ENCODE results near the gene ANKRD11.
"Not testable (repeated sequence)": the region's sequence is repeated elsewhere in the genome, so short reads cannot be mapped to it uniquely, and the experiment has no call there.

ANKRD11 gene

DNA sequence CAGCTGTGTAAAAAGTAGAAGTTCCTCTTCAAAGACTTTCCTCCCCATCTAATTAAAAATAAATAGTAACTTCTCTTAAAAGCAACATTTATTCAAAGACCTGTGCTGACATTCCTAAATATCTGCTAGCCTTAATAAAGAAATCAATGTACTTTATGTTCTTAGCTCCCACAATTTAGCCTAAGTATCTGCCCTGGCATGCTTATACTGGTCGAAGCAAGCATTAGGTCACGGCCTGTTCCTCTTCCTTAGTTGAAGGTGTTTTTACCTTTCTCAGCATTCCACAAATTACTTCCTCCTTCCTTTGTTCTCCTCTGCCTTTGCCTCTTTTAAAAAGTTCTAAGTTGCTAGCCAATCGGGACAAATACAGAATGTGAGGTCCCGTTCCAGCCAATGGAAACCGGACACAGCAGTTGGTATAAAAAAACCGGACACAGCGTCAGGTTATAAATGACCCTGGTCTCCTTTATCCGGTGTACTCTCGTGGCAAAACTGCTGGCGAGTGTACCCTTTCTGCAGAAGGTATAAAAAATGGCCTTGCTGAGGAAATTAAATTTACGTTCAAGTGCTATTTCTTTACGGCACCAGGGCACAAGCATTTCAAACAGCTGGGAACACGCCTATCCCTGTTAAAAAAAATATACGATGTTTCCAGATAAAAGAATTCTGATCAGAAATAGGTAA is 127.7 kb downstream of the ANKRD11 start:
- not testable (repeated sequence) for DNase-seq

DNA sequence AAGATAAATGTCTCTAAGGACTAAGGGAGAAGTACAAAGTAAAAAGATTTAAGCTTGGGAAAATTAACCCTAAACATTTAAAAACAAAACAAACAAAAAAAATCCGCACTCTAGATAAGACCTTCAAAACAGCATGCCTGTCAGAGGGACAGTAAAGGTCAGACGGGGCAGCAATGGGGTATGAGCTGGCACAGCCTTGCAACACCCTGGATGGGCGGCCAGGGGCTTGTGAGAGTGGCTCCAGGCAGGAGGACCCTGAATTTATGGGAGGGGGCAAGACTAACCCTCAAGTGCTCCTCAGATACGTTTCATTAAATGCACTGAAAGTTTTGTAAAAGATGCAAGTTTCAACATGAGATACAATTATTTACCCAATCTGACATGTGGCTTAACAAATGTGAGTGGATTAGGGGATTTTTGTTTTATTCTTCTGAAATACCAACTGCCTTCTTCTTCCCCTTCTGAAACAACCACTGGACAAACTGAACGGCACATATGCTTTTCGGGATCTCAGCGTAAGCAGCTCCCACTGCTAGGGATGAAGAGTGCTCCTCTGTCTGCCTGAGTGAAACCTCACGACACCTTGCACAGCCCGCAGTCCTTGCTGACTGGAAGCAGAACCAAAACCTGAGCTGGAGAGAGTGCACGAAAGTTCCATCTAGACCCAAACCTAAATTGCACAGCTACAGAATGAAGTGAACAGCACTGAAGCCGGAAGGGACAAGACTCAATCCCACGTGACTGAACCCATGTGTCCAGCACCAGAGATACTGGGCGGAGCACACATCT is 128.4 kb downstream of the ANKRD11 start:
- peak; percentile 39 to 57 for DNase-seq

DNA sequence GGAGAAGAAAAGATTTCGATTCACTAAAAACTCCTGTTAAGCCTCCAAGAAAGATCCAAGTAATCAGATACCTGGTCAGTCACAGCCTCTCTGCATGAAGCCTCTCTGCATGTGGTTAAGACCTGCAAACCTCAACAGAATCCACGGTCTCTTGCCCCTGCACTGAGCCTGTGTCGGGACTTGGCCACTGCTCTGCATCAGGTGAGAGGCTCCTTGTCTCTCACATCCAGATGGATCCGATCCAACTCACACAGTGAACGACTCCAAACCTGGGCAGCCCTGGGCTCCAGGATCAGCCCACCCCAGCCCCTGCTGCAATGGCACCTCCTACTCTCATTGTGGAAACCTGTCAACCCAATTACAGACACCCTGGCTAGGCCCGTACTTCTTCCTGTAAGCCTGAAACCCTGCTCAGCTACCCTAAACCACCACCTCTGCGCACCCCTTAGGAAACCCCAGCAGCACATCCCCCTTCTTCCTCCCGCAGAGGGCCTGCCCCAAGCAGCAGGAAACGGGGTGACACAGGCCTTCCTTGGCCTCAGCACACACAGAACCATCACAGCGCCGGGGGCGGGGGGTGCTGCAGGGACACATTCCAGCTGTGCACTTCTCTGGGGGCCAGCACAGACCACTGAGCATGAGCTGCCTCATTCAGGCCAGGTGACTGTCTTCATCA is 129.5 kb downstream of the ANKRD11 start:
- DNase-seq: peak; percentile 75 to 83

DNA sequence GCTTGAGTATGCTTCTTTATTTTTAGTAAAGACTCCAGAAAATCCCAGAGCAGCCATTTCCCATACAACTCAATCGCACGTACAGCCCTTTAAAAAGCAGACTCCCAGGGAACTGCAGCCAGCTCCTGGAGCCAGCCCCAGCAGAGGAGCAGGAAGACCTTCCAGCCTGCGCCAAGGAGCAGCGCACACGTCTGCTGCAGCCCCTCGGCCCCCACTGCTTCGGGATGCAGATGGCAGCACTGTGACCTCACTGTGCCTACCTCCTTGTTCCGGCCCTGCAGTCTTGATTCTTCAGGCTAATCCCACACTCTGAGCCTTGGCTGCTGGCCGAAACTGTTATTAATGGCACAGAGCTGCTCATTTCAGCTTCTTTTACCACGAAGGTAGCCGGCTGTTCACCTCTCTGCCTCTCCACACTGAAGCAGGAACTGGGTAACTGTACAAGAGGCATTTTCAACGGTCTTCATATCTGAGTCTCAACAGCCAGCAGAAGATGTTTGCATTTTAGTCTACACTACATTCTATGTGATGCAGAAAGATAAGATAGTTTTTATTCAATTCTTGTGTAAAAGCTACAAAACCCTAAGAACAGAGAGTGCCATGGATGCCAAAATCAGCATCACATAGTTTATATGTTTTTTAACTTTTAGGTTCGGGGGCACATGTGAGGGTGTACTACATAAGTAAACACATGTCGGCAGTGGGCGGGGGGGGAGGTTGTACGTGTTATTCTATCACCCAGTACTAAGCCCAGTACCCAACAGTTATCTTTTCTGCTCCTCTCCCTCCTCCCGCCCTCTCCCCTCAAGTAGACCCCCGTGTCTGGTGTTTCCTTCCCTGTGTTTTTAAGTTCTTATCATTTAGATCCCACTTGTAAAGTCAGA is 130.9 kb downstream of the ANKRD11 start:
- DNase-seq: no peak

DNA sequence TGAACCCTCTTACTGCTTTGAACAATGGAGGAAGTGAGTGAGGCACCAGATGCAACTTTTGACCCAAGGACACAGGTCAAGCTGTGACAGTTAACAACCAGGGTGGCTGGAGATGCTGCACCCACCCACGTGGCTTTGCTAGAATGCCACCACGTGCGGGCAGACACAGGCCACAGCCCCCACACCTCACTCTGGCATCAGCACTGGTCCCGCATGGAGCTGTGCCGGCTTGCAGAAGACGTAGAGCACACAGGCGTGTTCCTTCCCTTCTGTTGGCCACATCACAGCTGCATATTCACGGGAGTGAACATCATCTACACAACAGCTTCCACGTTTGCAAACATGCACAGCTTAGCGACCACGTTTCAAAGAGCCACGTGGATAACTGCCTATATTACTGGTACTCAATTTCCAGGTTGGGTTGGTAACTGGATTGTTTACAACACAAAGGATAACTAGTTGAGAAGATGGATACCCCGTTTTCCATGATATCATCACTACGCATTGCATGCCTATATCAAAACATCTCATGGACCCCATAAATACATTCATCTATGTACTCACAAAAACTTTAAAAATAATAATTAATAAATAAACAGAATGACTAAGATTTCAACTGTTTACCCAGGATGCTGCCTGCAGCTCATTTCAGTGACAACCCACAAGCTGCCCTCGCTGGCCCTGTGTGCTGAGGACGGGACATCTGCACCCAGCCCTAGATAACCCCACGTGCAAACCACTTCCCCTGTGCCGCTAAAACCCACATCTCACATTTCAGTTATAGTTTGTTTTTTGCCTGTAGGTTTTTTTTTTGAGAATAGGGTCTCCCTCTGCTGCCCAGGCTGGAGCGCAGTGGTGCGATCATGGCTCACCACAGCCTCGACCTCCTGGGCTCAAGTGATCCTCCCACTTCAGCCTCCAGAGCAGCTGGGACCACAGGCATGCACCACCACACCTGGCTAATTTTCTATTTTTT is 132.0 kb downstream of the ANKRD11 start:
- DNase-seq: no peak

DNA sequence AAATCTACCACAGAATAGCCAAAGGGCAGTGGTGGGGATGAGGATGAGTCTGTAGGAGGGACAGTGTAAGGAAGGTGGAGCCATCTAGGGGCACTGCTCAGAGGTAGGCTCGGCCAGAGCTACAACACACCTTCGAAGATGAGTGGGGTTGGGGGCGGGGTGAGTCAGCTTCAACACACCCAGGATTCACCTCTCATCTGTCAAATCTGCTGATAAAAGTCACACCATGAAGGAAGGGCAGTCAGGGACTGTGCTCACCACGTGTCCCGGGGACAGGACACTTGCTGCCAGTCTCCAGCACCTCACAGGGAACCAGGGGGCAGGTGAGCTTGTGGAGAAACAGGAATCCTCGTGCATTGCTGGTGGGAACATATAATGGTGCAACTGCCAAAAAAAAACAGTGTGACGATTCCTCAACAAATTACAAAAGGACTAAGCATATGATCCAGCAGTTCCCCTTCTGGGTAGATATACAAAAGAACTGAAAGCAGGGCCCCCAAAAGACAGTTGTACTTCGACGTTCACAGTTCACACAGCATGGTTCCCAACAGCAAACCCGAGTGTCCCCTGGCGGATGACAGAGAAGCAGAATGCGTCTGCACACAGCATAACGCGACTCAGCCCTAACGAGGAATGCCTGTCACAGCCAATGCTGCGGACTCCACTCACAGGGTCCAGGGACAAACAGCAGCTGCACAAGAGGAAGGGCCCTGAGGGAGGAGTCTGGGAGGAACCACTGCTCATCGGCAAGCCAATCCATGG is 133.1 kb downstream of the ANKRD11 start:
- DNase-seq: peak; percentile 71 to 78

DNA sequence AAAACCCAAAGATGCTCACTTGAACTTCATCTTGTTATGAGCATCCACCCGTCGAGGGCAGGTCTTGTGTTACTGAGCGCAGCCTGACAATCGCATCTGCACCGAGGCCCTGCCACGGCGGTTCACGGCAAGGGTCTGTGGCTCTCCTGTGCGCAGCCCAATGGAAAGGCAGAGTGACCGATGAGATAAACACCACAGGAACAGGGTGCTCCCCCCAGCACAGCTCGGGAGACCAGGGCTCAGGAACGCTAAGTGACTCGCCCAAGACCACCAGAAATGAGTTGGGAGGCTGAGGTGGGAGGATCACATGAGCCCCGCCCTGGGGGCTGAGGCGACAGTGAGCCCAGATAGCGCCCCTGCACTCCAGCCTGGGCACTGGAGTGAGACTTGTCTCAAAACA is 134.7 kb downstream of the ANKRD11 start:
- DNase-seq: no peak

DNA sequence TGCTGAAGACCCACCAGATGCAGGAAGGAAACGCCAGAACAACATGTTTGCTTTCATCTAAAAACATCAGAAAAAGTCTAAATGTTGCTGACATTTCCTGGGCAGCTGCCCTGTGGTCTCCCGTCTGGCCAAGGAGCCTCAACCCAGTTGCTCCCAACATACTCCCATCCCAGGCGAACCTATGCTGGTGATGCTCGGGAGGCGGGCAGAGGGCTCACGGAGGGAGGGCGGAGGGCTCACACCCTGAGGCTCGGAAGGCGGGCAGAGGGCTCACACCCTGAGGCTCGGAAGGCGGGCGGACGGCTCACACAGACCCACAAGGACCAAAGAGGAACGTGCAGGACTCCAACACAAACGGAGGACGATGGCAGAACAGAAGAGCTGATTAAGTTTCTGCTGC is 135.4 kb downstream of the ANKRD11 start:
- DNase-seq: no peak

DNA sequence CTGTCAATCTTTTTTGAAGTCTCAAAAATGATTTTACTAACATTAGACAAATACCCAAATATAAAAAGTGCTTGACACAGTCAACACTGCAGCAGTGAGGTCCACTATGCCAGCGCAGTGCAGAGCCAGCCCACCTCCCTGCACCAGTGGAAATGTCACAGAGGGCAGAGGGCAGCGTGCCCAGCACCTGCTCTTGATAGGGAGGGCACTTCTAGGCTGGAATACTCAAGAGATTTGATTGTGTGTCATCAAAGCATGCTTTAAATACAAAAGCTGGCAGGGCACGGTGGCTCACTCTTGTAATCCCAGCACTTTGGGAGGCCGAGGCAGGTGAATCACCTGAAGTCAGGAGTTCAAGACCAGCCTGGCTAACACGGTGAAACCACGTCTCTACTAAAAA is 136.0 kb downstream of the ANKRD11 start:
- DNase-seq: no peak

DNA sequence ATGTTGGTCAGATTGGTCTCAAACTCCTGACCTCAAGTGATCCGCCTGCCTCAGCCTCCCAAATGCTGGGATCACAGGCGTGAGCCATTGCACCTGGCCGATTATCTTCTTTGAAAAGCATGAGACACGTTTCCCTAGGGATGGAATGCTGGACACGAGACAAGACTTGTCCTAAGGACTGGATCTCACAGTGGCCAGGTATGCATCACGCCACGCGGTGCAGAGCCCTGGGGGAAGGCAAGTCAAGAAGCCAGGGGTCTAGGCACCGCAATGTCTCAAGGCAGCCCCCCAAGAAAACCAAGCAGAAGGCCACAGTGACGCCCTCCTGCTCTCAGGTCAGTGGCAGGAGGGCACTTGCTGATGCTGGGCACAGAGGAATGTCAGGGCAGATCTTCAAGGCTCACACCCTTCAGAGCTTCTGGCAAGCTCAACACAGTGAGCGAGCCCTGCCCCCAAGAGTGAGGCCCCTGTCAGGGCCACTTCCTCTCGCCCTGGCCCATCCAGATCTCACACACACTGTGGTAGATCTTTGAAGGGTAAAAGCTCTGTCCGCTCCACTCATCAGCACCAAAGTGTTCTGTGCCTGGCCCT is 138.2 kb downstream of the ANKRD11 start:
- no peak for DNase-seq

DNA sequence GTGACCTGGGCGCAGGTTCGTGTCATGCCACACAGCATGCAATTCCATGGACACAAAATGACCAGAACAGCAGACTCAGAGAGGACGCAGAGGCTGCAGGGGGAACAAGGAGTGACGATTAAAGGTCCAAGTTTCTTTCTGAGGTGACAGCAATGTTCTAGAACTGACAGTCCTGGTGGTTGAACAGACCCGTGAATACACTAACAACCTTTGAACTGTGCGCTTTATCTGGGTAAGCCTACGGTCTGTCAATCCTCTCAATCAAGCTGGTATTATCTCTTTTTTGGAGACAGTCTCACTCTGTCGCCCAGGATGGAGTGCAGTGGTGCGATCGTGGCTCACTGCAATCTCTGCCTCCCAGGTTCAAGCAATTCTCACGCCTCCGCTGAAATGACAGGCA is 138.7 kb downstream of the ANKRD11 start:
- no peak for DNase-seq

DNA sequence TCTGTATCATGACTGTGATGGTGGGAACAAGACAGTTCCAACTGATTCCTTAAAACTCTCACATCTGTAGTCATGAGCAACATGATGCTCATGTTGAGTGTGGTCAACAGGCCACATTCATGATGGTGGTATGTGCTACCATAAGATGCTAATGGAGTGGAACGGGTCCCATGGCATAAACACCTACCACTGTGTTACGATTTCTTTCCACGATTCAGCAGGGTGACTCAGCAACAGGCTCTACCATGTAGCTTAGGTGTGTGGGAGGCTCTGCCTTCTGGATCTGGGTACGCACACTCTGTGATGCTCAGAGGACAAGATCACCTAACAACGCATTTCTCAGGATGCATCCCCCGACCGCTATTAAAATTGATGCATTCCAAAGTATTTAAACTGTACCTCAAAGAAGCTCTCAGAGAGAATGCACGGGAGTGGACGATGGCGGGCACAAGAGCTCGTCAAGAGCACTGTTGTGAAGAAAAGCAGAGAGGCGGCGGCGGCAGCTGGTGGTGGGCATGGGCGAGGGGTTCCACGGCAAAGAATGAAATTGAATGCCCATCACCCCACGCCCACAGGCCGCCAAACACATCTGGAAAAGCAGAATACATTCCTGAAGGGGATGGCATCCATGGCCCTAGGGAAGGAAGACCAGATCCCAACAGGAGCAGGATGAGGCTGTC is 139.5 kb downstream of the ANKRD11 start:
- DNase-seq: peak; percentile 53 to 65

DNA sequence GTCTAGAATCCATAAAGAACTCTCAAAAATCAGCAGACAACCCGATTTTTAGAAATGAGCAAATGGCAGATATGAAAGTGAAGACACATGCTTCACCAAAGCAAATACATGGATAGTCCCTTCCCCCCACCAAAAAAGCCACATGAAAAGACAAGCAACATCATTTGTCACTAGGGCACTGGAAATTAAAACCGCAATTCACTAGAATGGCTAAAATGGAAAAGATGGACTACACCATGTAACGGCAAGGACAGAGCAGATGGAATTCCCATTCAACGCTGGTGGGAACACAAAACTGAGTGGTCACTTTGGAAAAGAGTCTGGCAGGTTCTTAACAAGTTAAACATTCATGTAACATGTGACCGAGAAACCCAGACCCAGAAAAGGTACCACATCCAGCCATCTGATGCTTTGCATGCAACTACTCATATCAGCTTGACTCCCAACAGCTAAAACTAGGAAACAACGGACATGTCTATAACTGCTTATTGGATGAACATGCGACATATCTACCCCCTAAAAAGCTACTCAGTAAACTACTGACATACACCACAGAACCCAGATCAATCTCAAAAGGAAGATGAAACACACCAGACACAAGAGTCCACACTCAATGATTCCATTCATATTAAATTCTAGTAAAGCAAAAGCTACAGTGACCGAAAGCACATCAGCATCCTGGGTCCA is 140.3 kb downstream of the ANKRD11 start:
- no peak for DNase-seq

DNA sequence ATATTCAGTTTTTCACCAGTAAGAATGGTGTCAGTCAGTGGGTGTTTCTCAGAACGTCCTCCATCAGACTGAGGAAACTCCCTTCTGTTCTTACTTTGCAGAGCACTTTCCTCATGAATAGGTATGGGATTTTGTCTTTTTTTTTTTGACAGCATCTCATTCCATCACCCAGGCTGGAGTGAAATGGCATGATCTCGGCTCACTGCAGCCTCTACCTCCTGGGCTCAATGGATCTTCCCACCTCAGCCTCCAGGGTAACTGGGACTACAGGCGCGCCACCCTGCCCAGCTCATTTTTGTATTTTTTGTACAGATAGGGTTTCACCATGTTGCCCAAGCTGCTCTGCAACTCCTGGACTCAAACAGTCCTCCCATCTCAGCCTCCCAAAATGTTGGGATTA is 142.6 kb downstream of the ANKRD11 start:
- DNase-seq: no peak

DNA sequence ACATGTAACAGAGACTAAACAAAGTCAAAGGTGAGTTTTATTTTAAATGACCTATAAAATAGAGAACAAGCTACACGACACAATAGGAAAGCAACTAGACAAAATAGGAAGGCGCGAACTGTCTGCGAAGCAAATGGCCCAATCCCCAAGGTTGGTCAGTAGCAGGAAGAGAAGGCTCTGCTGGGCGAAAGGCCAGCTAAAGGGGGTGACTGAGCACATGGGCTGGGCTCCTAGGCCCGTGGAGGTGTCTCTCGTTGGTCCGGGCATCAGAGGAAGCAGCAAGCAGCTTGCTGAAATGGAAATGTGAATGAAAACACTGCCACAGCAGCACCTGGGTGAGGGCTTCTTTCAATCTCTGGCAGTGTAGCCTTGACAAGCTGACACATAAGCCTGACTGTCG is 143.5 kb downstream of the ANKRD11 start:
- no peak for DNase-seq

DNA sequence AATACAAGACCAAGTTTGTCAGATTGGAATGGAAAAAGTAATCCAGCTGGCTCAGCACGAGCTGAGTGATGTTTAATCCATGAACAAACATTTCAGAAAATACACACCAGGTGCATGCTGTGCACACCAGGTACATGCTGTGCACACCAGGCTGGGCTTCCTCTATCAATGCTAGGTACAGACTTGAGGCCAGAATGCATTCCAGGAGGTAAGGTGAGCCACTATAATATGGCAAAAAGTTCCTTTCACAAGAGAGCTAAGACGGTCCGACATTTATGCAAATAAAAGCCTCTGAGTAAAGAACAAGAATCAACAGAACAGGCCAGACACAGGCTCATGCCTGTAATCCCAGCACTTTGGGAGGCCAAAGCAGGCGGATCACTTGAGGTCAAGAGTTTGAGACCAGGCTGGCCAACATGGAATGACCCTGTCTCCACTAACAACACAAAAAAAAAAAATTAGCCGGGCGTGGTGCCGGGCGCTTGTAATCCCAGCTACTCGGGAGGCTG is 144.7 kb downstream of the ANKRD11 start:
- DNase-seq: no peak

DNA sequence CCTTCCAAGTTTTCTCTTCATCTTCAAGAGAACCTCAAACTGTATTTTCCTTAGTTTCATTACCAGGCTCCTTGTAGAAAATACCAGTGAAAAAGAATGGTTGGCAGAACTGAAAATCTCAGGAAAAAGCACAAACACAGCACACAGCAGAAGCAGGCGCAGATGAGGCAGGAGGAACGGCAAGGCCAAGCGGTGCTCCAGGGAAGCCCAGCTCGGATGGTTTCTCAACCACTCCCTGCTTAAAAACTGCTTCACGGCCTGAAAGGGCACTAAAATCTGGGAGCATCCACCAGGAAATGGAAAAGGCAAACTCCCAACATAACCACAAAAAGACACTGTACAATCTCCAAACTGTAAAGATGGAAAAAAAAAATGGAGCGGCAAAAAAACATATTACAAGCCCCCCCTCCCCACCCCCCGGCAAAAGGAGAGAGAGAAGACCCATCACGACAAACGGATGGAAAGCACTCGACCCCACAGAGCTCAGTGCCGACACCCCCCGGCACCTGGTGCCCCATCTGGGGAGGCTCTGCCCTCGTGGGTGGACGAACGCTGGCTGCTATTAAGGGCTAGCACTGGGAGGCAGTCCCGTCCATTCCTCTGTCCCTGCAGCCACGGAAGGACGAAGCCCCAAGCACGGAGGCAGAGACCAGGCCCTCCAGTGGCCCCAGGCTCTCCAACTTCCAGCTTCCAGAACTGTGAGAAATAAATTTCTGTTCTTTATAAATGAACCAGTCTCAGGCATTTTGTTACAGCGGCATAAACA is 145.3 kb downstream of the ANKRD11 start:
- DNase-seq: no peak

DNA sequence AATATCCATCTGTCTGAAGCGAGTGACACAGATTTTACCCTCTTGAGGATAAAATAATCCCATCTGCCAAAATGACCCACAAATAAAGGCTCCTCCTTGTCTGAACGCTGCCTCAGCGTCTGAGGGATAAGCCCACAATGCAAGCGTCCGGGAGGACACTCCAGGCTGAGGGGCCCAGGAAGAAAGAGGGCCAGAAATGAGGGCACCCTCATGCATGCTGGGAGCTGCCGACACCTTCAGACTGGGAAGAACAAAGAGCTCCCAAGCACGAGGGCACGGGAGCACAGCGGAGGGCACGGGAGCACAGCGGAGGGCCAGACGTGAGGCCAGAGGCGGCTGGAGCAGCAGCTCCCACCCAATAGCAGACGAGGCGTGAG is 145.9 kb downstream of the ANKRD11 start:
- DNase-seq: no peak

Data from activated CD4-positive, alpha-beta T cell treated with anti-CD3 and anti-CD28 coated beads, Interleukin-2, amount 50 U/mL, for 48 hours (primary cell).